HepG2 (cell line): Measurements from ENCODE around the gene CNRIP1.

Source experiments
- CC2D1A ChIP-seq: sonication (generic); formaldehyde crosslinking; IDR thresholded peaks from 2 replicates; pipeline ENCODE4 v1.8.1; 2023; ENCODE audit warnings: mild to moderate bottlenecking, missing genetic modification reagents
- CTCF ChIP-seq: sonication (generic); formaldehyde crosslinking; IDR thresholded peaks from 2 replicates; pipeline ENCODE4 v1.5.0; 2020; ENCODE audit warnings: mild to moderate bottlenecking, missing genetic modification reagents, moderate library complexity
- EP300 ChIP-seq, 3 experiments: sonication (generic) in 1 of 3; formaldehyde crosslinking in 1 of 3; IDR thresholded peaks; 2 replicates each; pipeline versions ENCODE4 v1.5.1 to v1.6.1; 2011 to 2020; ENCODE audit warnings: low read depth in 2 of 3, low read length in 2 of 3, borderline replicate concordance in 1 of 3, improper control_type of control experiment in 1 of 3, mild to moderate bottlenecking in 1 of 3, missing genetic modification reagents in 1 of 3, moderate library complexity in 1 of 3
- FOXM1 ChIP-seq: sonication (generic); formaldehyde crosslinking; IDR thresholded peaks from 2 replicates; pipeline ENCODE4 v1.5.0; 2020; ENCODE audit warnings: missing genetic modification reagents
- HMGXB4 ChIP-seq, 2 experiments: sonication (generic) in 1 of 2; formaldehyde crosslinking in 1 of 2; IDR thresholded peaks; 2 replicates each; pipeline versions ENCODE4 v1.4.0 to v1.6.1; 2018 to 2020; ENCODE audit warnings: missing genetic modification reagents in 2 of 2, borderline replicate concordance in 1 of 2, low read depth in 1 of 2, mild to moderate bottlenecking in 1 of 2, missing biosample characterization in 1 of 2
- NFRKB ChIP-seq: fragments of 450-650 bp; IDR thresholded peaks from 2 replicates; pipeline ENCODE4 v1.6.1; 2017
- POLR2A ChIP-seq, 2 experiments: IDR thresholded peaks; 2 replicates each; pipeline ENCODE4 v1.6.1; 2011; ENCODE audit warnings: low read depth in 2 of 2, low read length in 2 of 2, mild to moderate bottlenecking in 1 of 2, moderate library complexity in 1 of 2; ENCODE audit not compliant: insufficient read depth in 1 of 2
- RBFOX2 ChIP-seq: fragments of 200-400 bp; formaldehyde crosslinking; IDR thresholded peaks from 2 replicates; pipeline ENCODE4 v1.6.1; 2017; ENCODE audit warnings: low read depth, mild to moderate bottlenecking, low read length
- SPEN ChIP-seq: sonication (generic); formaldehyde crosslinking; IDR thresholded peaks from 2 replicates; pipeline ENCODE4 v1.5.1; 2020; ENCODE audit warnings: low read depth, mild to moderate bottlenecking, missing genetic modification reagents
- ZBTB2 ChIP-seq: sonication (generic); formaldehyde crosslinking; IDR thresholded peaks from 2 replicates; pipeline ENCODE4 v1.8.0; 2022; ENCODE audit warnings: low read depth, missing genetic modification reagents
- ZNF142 ChIP-seq: sonication (generic); formaldehyde crosslinking; IDR thresholded peaks from 2 replicates; pipeline ENCODE4 v1.4.0; 2020; ENCODE audit warnings: missing genetic modification reagents
- ZNF34 ChIP-seq: sonication (generic); formaldehyde crosslinking; IDR thresholded peaks from 2 replicates; pipeline ENCODE4 v1.4.0; 2020; ENCODE audit warnings: mild to moderate bottlenecking, missing genetic modification reagents, borderline replicate concordance

GRCh38 chr2:68250652-68251186 lies 69.0 kb downstream of the CNRIP1 start:
- TF ChIP-seq CTCF (CRISPR knock-in tag): no peak
- TF ChIP-seq CC2D1A: no peak; the same call in 1 of the 2 replicates
- no peak for TF ChIP-seq ZNF142 (CRISPR knock-in tag)
- no peak for TF ChIP-seq POLR2A (IDR thresholded peaks at IDR 0.05; ENCODE audit: insufficient read depth in 1 of 2, low read depth in 2 of 2, low read length in 2 of 2)
- no peak for TF ChIP-seq RBFOX2
- 0 out of 2 replicates have a peak, but pooled peaks have one; percentile 37 for TF ChIP-seq ZNF34 (CRISPR knock-in tag)
- no peak for TF ChIP-seq EP300 (IDR thresholded peaks at IDR 0.05; ENCODE audit: low read depth in 2 of 2, low read length in 2 of 2)
- no peak for TF ChIP-seq EP300 (CRISPR knock-in tag; IDR thresholded peaks at IDR 0.05; ENCODE audit: borderline replicate concordance)
- no peak for TF ChIP-seq SPEN
- no peak for TF ChIP-seq ZBTB2 (CRISPR knock-in tag)
- no peak for TF ChIP-seq HMGXB4 (CRISPR knock-in tag; IDR thresholded peaks at IDR 0.05; ENCODE audit: borderline replicate concordance in 1 of 2, low read depth in 1 of 2)
- TF ChIP-seq NFRKB: no peak
- TF ChIP-seq FOXM1: no peak
